ENCODE results near the gene CMTM7. TPM values are rescaled to one million over a fixed set of nuclear protein-coding genes. Genes with fewer than 3 reads are reported as not detected.

Gene CMTM7
- polyA plus RNA-seq, 3 donors = 100 to 148 (median 146) TPM

DNA sequence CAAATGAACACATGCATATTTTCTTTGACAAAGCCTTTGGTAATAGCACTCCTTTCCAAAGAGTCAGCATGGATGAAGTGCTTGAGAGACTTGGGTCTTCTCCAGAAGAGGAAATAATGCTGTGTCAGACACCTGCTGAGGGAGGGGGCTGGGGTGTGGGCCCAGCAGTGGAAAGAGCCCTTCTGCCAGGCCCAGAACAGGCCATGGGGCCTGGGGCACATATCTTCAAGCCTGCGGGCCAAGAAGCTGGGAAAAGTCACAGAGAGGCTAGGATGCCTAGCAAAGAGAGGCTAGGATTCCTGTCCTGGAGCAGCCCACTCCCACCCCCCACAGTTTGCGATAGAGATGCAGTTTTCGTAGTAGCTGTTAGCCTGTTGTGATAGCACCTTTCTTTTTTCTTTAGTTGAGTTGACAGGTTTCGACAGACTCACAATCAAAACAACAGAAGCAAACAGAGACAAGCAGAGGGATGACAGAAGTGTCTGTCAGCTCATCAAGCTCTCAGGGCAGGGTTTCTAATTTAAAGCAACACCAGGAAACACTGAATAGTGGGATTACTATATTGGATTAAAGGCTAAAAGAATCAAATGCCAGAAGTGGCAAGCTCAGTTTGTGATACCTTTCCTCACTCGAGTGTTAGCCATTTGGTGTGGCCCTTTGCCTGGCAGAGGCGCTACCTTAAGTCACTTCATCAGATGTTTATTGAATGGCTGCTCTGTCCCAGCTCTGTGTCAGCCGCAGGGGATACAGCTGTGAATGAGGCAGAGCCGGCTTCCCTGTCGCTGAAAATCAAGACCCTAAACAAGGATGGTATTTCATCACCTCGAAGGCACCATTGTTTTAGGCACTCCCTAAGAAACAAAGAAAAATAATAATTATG, 19.0 kb downstream of the CMTM7 start:
- peak overlapping the region; percentile 29 for H3K9ac ChIP-seq (ENCODE audit: insufficient read depth, low read length, poor library complexity, severe bottlenecking)
- no peak overlapping the region for H2AFZ ChIP-seq (ENCODE audit: insufficient read depth, low read depth, low read length, poor library complexity, severe bottlenecking)
- H3K27ac ChIP-seq (ENCODE audit: low read depth in 1 of 2, low read length in 2 of 2) = peak overlapping the region in 1 of 2 donors; percentile 88
- Mint-ChIP-seq H3K4me3 (no peak overlapping the region), H3K27me3 (ENCODE audit: low read depth in 3 of 3) (no peaks in the 10 kb centered on the region), H3K27ac (peak overlapping the region; percentile 20 to 90 (median 55)), H3K4me1 (peaks cover 85% of the 10 kb centered on the region), H3K36me3 (peaks cover 11 to 20% of the 10 kb centered on the region in 2 donors), H3K9me3 (no peaks in the 10 kb centered on the region)
- H3K4me2 ChIP-seq (replicated peaks; ENCODE audit: extremely low read depth, low read length, poor library complexity, severe bottlenecking) = no peak overlapping the region
- H3K36me3 ChIP-seq (replicated peaks in 1 of 2; ENCODE audit: control insufficient read depth in 1 of 2, insufficient read depth in 2 of 2, low read length in 2 of 2) = no peaks in the 10 kb centered on the region
- intact Hi-C loops (cut with micrococcal nuclease) = no loop called here
- H3K79me2 ChIP-seq (ENCODE audit: insufficient read depth, low read length) = peaks cover 94% of the 10 kb centered on the region
- TF ChIP-seq, protein P1, sequence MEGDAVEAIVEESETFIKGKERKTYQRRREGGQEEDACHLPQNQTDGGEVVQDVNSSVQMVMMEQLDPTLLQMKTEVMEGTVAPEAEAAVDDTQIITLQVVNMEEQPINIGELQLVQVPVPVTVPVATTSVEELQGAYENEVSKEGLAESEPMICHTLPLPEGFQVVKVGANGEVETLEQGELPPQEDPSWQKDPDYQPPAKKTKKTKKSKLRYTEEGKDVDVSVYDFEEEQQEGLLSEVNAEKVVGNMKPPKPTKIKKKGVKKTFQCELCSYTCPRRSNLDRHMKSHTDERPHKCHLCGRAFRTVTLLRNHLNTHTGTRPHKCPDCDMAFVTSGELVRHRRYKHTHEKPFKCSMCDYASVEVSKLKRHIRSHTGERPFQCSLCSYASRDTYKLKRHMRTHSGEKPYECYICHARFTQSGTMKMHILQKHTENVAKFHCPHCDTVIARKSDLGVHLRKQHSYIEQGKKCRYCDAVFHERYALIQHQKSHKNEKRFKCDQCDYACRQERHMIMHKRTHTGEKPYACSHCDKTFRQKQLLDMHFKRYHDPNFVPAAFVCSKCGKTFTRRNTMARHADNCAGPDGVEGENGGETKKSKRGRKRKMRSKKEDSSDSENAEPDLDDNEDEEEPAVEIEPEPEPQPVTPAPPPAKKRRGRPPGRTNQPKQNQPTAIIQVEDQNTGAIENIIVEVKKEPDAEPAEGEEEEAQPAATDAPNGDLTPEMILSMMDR (IDR thresholded peaks at IDR 0.05) = no peak
- no peaks in the 10 kb centered on the region for H3K27me3 ChIP-seq (ENCODE audit: control insufficient read depth in 2 of 2, insufficient read depth in 2 of 2, low read length in 2 of 2)
- WGBS (ENCODE audit: insufficient coverage) = 70% methylated on average over 4 of the region's 10 CpGs
- H3K9me3 ChIP-seq (replicated peaks in 1 of 2; ENCODE audit: control insufficient read depth in 1 of 2, insufficient read depth in 1 of 2, low read length in 2 of 2) = no peaks in the 10 kb centered on the region
- H3K4me3 ChIP-seq (replicated peaks in 1 of 3; ENCODE audit: low read depth in 2 of 3, low read length in 3 of 3) = no peak overlapping the region
- DNase-seq = no peak
- H3K4me1 ChIP-seq (ENCODE audit: control insufficient read depth in 1 of 2, insufficient read depth in 2 of 2, low read length in 2 of 2) = peaks cover 76 to 78% of the 10 kb centered on the region in 2 donors
- peaks cover 37% of the 10 kb centered on the region for H4K20me1 ChIP-seq (ENCODE audit: insufficient read depth, low read length)

DNA sequence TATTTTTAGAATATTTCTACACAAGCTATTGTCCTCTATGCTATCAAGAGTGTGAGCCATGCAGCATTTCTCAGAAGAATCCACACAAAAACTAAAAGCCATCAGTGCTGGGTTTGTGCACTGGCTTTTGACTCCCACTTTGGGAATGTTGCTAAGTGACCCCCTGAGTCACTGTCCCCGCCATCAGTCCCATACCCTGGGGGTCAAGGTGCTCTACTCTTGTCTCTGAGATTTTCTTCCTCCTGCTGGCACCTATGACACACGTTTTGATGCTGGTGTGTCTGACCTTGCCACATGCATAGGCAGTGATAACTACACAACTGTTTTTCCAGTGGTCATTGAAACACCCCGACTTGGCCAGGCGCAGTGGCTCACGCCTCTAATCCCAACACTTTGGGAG, 19.8 kb downstream of the CMTM7 start:
- Histone ChIP-seq H3K9ac (ENCODE audit: insufficient read depth, low read length, poor library complexity, severe bottlenecking) (no peak overlapping the region), H3K9me3 (replicated peaks in 1 of 2; ENCODE audit: control insufficient read depth in 1 of 2, insufficient read depth in 1 of 2, low read length in 2 of 2) (no peaks in the 10 kb centered on the region), H3K4me3 (replicated peaks in 1 of 3; ENCODE audit: low read depth in 2 of 3, low read length in 3 of 3) (no peak overlapping the region), H3K4me1 (ENCODE audit: control insufficient read depth in 1 of 2, insufficient read depth in 2 of 2, low read length in 2 of 2) (peaks cover 69 to 71% of the 10 kb centered on the region in 2 donors), H3K4me2 (replicated peaks; ENCODE audit: extremely low read depth, low read length, poor library complexity, severe bottlenecking) (no peak overlapping the region), H3K79me2 (ENCODE audit: insufficient read depth, low read length) (peaks cover 95% of the 10 kb centered on the region), H3K27ac (ENCODE audit: low read depth in 1 of 2, low read length in 2 of 2) (peak overlapping the region in 1 of 2 donors; percentile 37), H3K36me3 (replicated peaks in 1 of 2; ENCODE audit: control insufficient read depth in 1 of 2, insufficient read depth in 2 of 2, low read length in 2 of 2) (no peaks in the 10 kb centered on the region), H4K20me1 (ENCODE audit: insufficient read depth, low read length) (peaks cover 43% of the 10 kb centered on the region), H2AFZ (ENCODE audit: insufficient read depth, low read depth, low read length, poor library complexity, severe bottlenecking) (no peak overlapping the region), H3K27me3 (ENCODE audit: control insufficient read depth in 2 of 2, insufficient read depth in 2 of 2, low read length in 2 of 2) (no peaks in the 10 kb centered on the region)
- no peak for DNase-seq
- no peak overlapping the region for H3K4me3 Mint-ChIP-seq
- TF ChIP-seq, protein P1 (IDR thresholded peaks at IDR 0.05) = no peak
- H3K27me3 Mint-ChIP-seq (ENCODE audit: low read depth in 3 of 3) = no peaks in the 10 kb centered on the region
- 97% methylated on average over 5 of the region's 5 CpGs for WGBS (ENCODE audit: insufficient coverage)
- peaks cover 80% of the 10 kb centered on the region for H3K4me1 Mint-ChIP-seq
- H3K27ac Mint-ChIP-seq = peak overlapping the region in 4 of 7 donors; percentile 0 to 48 (median 19)
- no peaks in the 10 kb centered on the region for H3K9me3 Mint-ChIP-seq
- intact Hi-C loops (cut with micrococcal nuclease) = no loop called here
- H3K36me3 Mint-ChIP-seq = peaks cover 11 to 25% of the 10 kb centered on the region in 2 donors
